Left ventricle myocardium inferior (tissue), 1 donor: Measurements from ENCODE around the gene NME7. TPM values are rescaled to one million over a fixed set of nuclear protein-coding genes. Genes with fewer than 3 reads are reported as not detected.

Experiments used
- DNase-seq: peaks from one replicate; pipeline ENCODE4 v3.0.0-alpha.2; 2020
- H3K27ac ChIP-seq: fragments of 200-600 bp; replicated peaks from 2 replicates; pipeline ENCODE4 v1.8.0; 2021
- H3K27me3 ChIP-seq: fragments of 200-600 bp; 2 replicates; pipeline ENCODE4 v1.8.0; 2021; ENCODE audit warnings: low read depth
- H3K36me3 ChIP-seq: fragments of 200-600 bp; 2 replicates; pipeline ENCODE4 v1.8.0; 2021
- H3K4me1 ChIP-seq: fragments of 200-600 bp; 2 replicates; pipeline ENCODE4 v1.8.0; 2021
- H3K4me3 ChIP-seq: fragments of 200-600 bp; 2 replicates; pipeline ENCODE4 v1.8.0; 2021; ENCODE audit warnings: mild to moderate bottlenecking, moderate library complexity
- H3K9me3 ChIP-seq: fragments of 200-600 bp; replicated peaks from 2 replicates; pipeline ENCODE4 v1.8.0; 2021
- CTCF ChIP-seq: fragments of 200-600 bp; IDR thresholded peaks from 2 replicates; pipeline ENCODE4 v1.8.0; 2021; ENCODE audit warnings: antibody characterized with exemption, mild to moderate bottlenecking, borderline replicate concordance
- intact Hi-C: fragments of 100-400 bp; cut with micrococcal nuclease; formaldehyde crosslinking; loops from one replicate; pipeline ENCODE4 v1.11.0; 2022
- total RNA-seq: library from RNA; stranded (reverse); fragmentation: NEBNext Ultra II Directional; extraction: Animal tissue kit (Norgen Biotek cat#: 25700); gene quantifications from one replicate; pipeline ENCODE4 v1.2.1, GENCODE V29; 2021
- donor health status: DM: no; HTN: yes; CAD: no; lungs with severe emphysema.

The NME7 gene
- total RNA-seq, 1 donor from 2014 or later = 13.1 TPM

GRCh38 chr1:169094897-169095569 lies 272.6 kb downstream of the NME7 start:
- Histone ChIP-seq H3K36me3 (no peaks in the 10 kb centered on the region), H3K27me3 (no peaks in the 10 kb centered on the region), H3K27ac (no peak overlapping the region), H3K4me3 (no peak overlapping the region), H3K9me3 (peaks cover 3% of the 10 kb centered on the region), H3K4me1 (peaks cover 9% of the 10 kb centered on the region)
- no peak for DNase-seq
- TF ChIP-seq CTCF = no peak
- intact Hi-C loops = no loop called here

- intact Hi-C loops = no loop called here
- Histone ChIP-seq H3K4me1 (peaks cover 4% of the 10 kb centered on the region), H3K27ac (no peak overlapping the region), H3K36me3 (no peaks in the 10 kb centered on the region), H3K4me3 (no peak overlapping the region), H3K9me3 (peaks cover 2% of the 10 kb centered on the region), H3K27me3 (no peaks in the 10 kb centered on the region)
- no peak for TF ChIP-seq CTCF
- no peak for DNase-seq
Measured at GRCh38 chr1:169092399-169092798, 275.2 kb downstream of the NME7 start.

GRCh38 chr1:169091480-169091941 lies 276.1 kb downstream of the NME7 start:
- no peak for DNase-seq
- TF ChIP-seq CTCF = no peak
- H3K27me3 ChIP-seq = no peaks in the 10 kb centered on the region
- H3K4me3 ChIP-seq = no peak overlapping the region
- H3K27ac ChIP-seq = no peak overlapping the region
- no peaks in the 10 kb centered on the region for H3K36me3 ChIP-seq
- intact Hi-C loops = no loop called here
- H3K4me1 ChIP-seq = peaks cover 13% of the 10 kb centered on the region
- no peaks in the 10 kb centered on the region for H3K9me3 ChIP-seq

- Histone ChIP-seq H3K9me3 (no peaks in the 10 kb centered on the region), H3K36me3 (no peaks in the 10 kb centered on the region), H3K27ac (no peak overlapping the region), H3K27me3 (no peaks in the 10 kb centered on the region), H3K4me3 (no peak overlapping the region), H3K4me1 (peaks cover 19% of the 10 kb centered on the region)
- intact Hi-C loops = no loop called here
- no peak for TF ChIP-seq CTCF
- no peak for DNase-seq
Measured at GRCh38 chr1:169090900-169091311, 276.7 kb downstream of the NME7 start.

- DNase-seq = no peak
- no peak overlapping the region for H3K27ac ChIP-seq
- H3K4me3 ChIP-seq = no peak overlapping the region
- no peaks in the 10 kb centered on the region for H3K27me3 ChIP-seq
- no peaks in the 10 kb centered on the region for H3K36me3 ChIP-seq
- peaks cover 21% of the 10 kb centered on the region for H3K4me1 ChIP-seq
- intact Hi-C loops = no loop called here
- H3K9me3 ChIP-seq = no peaks in the 10 kb centered on the region
- no peak for TF ChIP-seq CTCF
Measured at GRCh38 chr1:169090308-169090899, 277.2 kb downstream of the NME7 start.
